NCI-H460 (cell line): ENCODE data around the gene TMED4. TPM values are rescaled to one million over a fixed set of nuclear protein-coding genes. Genes with fewer than 3 reads are reported as not detected.

Experiments used
- DNase-seq: peaks from one replicate; pipeline ENCODE4 v3.0.0-alpha.2; 2016; ENCODE audit warnings: low read depth; ENCODE audit errors: extremely low read depth
- total RNA-seq: library from RNA; depleted of rRNA; stranded (reverse); fragments of >200 nt; shearing (Covaris generic); gene quantifications from 2 replicates; pipeline ENCODE4 v1.2.3, GENCODE V29; 2014

Gene TMED4
- total RNA-seq, 1 experiment from 2014 or later = 135 TPM

GRCh38 chr7:44547536-44548231, 34.3 kb downstream of the TMED4 start:
- no peak for DNase-seq

- DNase-seq = no peak
Measured at GRCh38 chr7:44541876-44542610, 40.0 kb downstream of the TMED4 start.

- no peak for DNase-seq
Measured at GRCh38 chr7:44541028-44541869, 40.8 kb downstream of the TMED4 start, which contains the start of gene NPC1L1. TSS of gene NPC1L1 (minus strand) at chr7:44541330. CDS start at chr7:44541259, 71 bp downstream.

DNA sequence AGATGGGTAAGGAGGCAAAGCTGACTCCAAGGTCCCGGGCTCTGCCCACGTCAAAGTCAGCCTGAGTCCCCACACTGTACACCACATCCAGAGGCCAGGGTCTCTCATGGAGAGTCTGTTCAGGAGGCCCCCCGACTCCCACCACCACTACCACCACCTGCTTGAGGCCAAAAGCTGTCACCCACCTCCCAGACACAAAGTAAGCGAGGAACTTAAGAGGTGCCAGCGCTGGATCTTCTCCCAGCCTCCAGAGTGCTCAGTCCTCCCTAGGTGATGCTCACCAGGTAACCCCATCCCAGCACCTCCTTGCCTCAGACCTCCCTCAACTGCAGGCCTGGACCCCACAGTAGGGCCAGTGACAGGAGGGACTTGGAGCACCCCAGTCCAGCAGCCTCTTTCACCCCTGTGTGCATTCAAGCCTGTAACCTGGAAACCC, 41.4 kb downstream of the TMED4 start:
- no peak for DNase-seq

GRCh38 chr7:44539669-44540506, 42.1 kb downstream of the TMED4 start:
- DNase-seq = no peak

- DNase-seq = no peak
Measured at GRCh38 chr7:44538798-44539668, 43.0 kb downstream of the TMED4 start.

DNA sequence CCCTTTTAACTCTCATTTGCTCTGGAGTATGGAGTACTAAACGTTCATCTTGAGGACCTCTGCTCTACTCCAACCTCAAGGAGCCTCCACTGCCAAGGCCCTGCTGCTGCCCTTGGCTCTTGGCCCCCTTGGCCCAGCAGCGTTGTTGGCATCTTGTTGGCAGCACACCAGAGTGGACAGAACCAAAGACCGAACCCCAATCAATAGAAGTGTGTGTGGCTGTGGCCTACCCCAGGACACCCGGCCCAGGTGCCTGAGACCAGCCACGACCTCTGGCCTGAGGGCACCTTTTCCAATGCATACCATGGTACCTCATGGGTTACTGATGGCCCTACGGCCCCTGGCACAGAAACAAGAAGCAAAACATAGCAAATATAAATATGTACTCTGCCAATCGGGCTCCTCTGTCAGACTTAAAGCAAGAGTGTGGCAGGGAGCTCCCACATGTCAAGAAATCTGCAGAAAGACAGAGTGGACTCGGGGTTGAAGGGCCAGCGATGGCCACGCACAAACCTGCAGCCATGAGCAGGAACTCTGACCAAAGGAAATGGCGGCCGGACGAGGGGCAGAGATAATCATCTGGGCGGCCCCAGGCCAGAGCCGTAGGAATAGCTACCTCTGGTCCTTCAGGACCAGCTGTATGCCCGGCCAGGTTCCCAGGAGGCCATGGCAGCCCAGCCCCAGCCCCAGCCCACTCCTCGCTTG, 43.8 kb downstream of the TMED4 start:
- DNase-seq = no peak

DNA sequence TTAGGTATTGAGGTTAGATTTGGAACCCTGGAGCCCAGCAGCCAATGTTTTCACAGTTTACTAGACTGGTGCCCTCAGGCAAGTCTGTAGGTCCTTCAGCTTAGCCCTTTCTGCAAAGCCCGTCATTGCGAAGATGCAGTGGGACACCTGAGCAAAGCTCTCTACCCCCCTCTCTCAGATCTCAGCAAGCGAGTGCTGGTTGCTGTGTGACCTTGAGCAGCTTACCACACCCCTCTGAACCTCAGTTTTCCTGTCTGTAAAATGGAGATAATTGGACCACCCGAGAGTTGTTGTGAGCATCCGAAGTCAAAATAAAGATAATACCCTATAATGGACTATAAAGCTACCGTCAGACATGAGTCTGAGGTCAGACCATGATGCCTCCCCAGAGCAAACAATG, 44.6 kb downstream of the TMED4 start:
- DNase-seq = no peak

- DNase-seq = no peak
Measured at GRCh38 chr7:44536090-44536489, 45.9 kb downstream of the TMED4 start.

DNA sequence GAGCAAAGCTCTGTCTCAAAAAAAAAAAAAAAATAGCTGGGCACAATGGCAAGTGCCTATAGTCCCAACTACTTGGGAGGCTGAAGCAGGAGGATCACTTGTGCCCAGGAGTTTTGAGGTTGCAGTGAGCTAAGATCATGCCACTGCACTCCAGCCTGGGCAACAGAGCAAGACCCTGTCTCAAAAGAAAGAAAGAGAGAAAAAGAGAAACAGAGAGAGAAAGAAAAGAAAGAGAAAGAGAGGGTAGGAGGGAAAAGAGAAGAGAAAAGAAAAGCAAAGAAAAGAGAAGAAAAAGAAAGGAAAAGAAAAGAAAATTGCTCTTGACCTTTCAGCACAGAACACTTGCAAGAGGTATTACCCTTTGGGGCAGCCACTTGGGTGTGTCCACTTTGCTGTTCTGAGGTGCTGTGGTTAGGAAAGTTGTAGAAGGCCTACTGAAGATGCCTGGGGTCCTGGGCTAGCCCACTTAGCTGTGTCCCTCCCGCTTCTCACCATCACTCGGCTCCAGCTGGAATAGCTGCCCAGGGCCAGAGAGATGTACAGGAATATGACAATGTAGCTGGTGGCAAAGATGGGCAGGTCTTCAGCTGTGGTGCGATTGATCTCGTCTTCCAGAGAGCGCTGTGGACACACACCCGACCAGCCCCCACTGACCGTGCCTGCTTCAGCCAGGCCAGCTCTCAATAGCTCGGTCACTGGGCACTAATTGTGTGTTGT, 46.5 kb downstream of the TMED4 start:
- no peak for DNase-seq

DNA sequence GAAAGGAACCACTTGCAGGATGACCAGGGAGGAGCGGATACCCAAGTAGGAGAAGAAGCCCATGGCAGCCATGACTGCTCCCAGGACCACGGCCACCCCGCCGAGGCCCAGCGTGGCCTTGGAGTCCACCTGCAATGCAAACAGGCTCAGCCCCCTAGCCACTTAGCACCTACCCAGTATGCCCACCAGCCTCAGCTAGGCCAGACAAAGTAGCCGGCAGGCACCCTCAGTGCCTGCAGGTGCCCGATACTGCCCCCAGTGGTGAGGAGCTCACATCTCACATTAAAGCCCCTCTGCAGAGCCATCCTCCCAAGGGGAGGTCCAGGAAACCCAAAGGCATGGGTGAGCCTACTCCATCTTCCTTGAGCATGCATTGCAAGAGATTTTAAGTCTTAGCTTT, 47.5 kb downstream of the TMED4 start:
- peak; percentile 49 for DNase-seq

GRCh38 chr7:44534087-44534486, 47.9 kb downstream of the TMED4 start:
- DNase-seq = no peak

GRCh38 chr7:44533301-44534055, 48.6 kb downstream of the TMED4 start:
- DNase-seq = no peak

DNA sequence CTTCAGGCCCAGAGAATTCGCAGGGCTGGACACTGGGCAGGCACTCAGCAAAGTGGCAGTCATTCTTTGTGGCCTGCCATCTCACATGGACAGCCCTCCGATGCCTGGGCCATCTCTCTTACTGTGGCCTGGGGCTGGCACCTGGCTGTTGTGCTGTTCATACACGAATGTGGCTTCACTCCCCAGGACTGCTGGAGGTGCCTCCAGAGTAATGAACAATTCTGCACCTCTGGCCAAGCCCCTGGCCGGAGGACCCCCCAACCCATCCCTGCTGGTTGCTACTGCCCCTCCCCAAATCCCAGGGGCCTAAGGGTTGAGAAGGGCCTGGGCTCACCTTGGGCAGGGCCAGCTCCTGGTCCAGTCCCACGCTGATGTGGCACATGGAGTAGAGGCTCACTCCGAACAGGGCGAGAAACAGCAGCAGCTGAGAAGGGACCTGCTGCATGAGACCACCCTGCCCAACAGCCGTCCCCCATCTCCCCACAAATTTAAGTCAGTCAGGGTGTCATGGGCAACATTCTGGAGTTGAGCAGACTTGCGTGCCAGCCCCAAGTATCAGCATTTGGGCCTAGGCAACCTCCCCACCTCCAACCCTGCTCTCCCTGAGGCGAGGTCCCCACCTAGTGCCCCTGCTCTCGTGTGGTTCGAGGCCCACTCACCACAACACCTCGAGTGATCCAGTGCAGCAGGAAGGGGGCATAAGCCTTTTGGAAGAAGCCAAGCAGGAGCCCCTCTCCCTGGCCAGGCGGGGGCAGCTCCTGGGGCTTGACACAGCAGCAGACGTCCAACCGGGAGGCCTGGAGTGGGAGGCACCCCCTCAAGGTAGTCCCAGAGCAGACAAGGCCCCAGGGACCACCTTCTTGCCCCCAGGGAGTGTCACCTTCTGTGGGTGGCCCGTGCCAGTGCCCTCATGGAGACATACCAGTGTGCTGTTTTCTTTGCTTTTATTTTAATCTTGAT, 50.3 kb downstream of the TMED4 start:
- DNase-seq = no peak

DNA sequence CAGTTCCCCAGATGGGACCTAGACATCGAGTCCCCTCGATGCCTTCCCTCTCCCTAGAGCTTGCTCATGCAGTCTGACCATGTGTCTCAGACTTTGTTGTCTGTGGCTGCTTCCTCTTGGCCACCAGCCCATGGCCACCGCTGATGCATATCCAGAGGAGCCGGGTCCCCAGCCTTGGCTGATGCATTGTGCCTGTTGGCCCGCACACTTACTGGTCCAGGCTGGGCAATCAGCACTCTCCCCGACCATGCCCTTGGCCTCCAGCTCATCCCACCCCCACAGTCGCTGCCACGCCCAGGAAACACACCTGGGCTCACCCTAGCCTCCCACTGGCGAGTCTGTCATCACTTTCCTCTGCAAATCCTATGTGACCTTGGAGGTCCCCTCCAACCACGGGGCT, 51.0 kb downstream of the TMED4 start:
- DNase-seq = no peak
